ENCODE results near the gene CALCOCO1. TPM values are rescaled to one million over a fixed set of nuclear protein-coding genes. Genes with fewer than 3 reads are reported as not detected.

CALCOCO1 gene
- total RNA-seq, 6 donors from 2014 or later, result 147 to 605 (median 204) TPM

DNA sequence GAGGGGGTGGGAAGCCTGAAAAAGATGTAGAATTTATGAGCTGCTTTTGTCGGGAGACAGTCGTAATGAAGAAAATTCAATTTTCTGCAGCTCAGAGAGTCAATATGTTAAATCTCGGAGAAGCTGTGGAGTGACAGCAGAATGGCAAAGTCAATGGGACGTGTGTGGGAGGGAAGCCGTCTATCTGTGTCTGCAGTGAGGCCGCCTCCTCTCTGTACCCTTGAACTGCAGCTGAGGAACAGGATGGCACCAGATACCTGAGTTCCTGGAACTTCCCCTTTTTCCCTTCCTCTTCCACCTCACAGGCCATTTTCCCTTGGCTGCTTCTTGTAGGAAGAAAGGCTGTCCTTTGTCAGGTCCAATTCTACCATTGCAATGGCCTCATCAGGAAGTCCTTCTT is 9.3 kb upstream of the CALCOCO1 start:
- 79 to 91% methylated on average over 6 of the region's 6 CpGs for WGBS, 2 donors
- Histone ChIP-seq H3K9me3 (no peaks in the 10 kb centered on the region), H3K36me3 (no peaks in the 10 kb centered on the region), H3K27ac (no peak overlapping the region), H3K27me3 (peaks cover 0 to 32% (median 16%) of the 10 kb centered on the region in 4 donors), H3K4me3 (no peak overlapping the region), H3K4me1 (peaks cover 19 to 22% (median 21%) of the 10 kb centered on the region in 4 donors)
- no peak for DNase-seq
- TF ChIP-seq POLR2A (IDR thresholded peaks at IDR 0.05), result no peak
- no peak for TF ChIP-seq CTCF (IDR thresholded peaks at IDR 0.05)
- no peak for TF ChIP-seq POLR2AphosphoS5 (IDR thresholded peaks at IDR 0.05)
- no peak for TF ChIP-seq EP300 (IDR thresholded peaks at IDR 0.05)
- no peak for ATAC-seq (ENCODE audit: low FRiP score in 2 of 2)

DNA sequence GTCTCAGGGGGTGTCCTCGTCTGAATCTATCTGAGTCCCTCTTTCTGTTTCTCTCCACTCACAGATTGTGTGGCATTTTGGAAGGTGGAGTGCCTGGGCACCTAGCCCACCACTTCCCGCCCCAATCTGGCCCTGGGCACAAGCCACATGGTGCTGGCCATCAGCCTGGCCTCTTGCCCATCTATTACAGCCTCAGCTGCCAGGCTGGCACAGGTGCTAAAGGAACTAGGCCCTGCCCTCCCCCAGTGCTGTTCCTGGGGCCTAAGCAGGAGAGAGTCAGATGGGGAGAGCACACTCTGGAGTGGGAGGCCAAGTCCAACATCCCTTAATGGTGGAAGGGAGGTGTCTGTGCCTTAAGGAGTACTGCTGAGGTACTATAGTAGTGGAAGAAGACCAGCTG is 8.3 kb upstream of the CALCOCO1 start:
- WGBS, 2 donors, result 54 to 60% methylated on average over 2 of the region's 2 CpGs
- Histone ChIP-seq H3K4me1 (peaks cover 19 to 22% (median 21%) of the 10 kb centered on the region in 4 donors), H3K4me3 (no peak overlapping the region), H3K27me3 (peaks cover 0 to 32% (median 14%) of the 10 kb centered on the region in 4 donors), H3K9me3 (no peaks in the 10 kb centered on the region), H3K36me3 (no peaks in the 10 kb centered on the region), H3K27ac (no peak overlapping the region)
- no peak for ATAC-seq (ENCODE audit: low FRiP score in 2 of 2)
- DNase-seq, result no peak
- TF ChIP-seq POLR2A (IDR thresholded peaks at IDR 0.05) (no peak), EP300 (IDR thresholded peaks at IDR 0.05) (no peak), POLR2AphosphoS5 (IDR thresholded peaks at IDR 0.05) (no peak), CTCF (IDR thresholded peaks at IDR 0.05) (no peak)

- TF ChIP-seq POLR2AphosphoS5 (IDR thresholded peaks at IDR 0.05) (no peak), EP300 (IDR thresholded peaks at IDR 0.05) (no peak), CTCF (IDR thresholded peaks at IDR 0.05) (no peak), POLR2A (IDR thresholded peaks at IDR 0.05) (no peak)
- Histone ChIP-seq H3K27me3 (peaks cover 0 to 23% (median 10%) of the 10 kb centered on the region in 4 donors), H3K4me3 (no peak overlapping the region), H3K9me3 (no peaks in the 10 kb centered on the region), H3K27ac (no peak overlapping the region), H3K36me3 (no peaks in the 10 kb centered on the region), H3K4me1 (peaks cover 13 to 14% (median 13%) of the 10 kb centered on the region in 4 donors)
- WGBS, 2 donors, result 91 to 92% methylated on average over 9 of the region's 9 CpGs
- no peak for DNase-seq
- no peak for ATAC-seq (ENCODE audit: low FRiP score in 2 of 2)
These were observed 7.2 kb upstream of the CALCOCO1 start for GRCh38 chr12:53734425-53734824.

DNA sequence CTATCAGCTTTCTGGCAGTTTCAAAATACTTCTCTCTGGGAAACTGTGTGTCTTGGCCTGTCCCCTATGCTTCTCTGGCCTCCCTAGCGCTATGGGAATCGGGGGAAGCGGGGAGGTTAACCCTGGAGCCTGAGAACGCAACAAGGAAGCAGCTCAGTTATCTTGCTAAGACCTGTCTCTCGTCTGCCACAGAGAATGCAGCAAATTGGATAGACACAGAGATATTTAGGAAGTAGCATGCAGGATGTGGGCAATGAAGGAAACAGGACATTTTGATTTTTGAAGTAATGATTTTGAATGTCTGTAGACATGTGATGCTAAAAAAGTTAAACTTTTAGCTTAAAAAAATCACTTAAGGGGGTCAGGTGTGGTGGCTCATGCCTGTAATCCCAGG is 6.6 kb upstream of the CALCOCO1 start:
- Histone ChIP-seq H3K27ac (no peak overlapping the region), H3K4me3 (no peak overlapping the region), H3K27me3 (peaks cover 0 to 16% (median 6%) of the 10 kb centered on the region in 4 donors), H3K4me1 (peaks cover 6 to 8% (median 7%) of the 10 kb centered on the region in 4 donors), H3K36me3 (no peaks in the 10 kb centered on the region), H3K9me3 (no peaks in the 10 kb centered on the region)
- 59 to 73% methylated on average over 5 of the region's 5 CpGs for WGBS, 2 donors
- TF ChIP-seq CTCF (IDR thresholded peaks at IDR 0.05), result no peak
- TF ChIP-seq POLR2A (IDR thresholded peaks at IDR 0.05), result no peak
- TF ChIP-seq POLR2AphosphoS5 (IDR thresholded peaks at IDR 0.05), result no peak
- no peak for TF ChIP-seq EP300 (IDR thresholded peaks at IDR 0.05)
- DNase-seq, result no peak
- ATAC-seq (ENCODE audit: low FRiP score in 2 of 2), result no peak
